Right lobe of liver (tissue), 6 donors: ENCODE measurements around the gene ZSCAN2. TPM values are rescaled to one million over a fixed set of nuclear protein-coding genes. Genes with fewer than 3 reads are reported as not detected.

Experiments
- ATAC-seq, 4 donors: fragments of 200-7000 bp; cut with Tn5 transposase; one replicate each; pipeline ENCODE4 v1.9.1; 2020; ENCODE audit warnings: mild to moderate bottlenecking in 4 of 4, moderate library complexity in 4 of 4
- DNase-seq, 3 donors: peaks; one replicate each; pipeline ENCODE4 v3.0.0-alpha.2; 2020
- H3K27ac ChIP-seq, 3 donors: fragments of 200-600 bp; one replicate each; pipeline ENCODE4 v1.8.0; 2022
- H3K27me3 ChIP-seq, 2 donors: fragments of 200-600 bp; one replicate each; pipeline ENCODE4 v1.8.0; 2022
- H3K36me3 ChIP-seq, 4 donors: fragments of 200-600 bp; sonication (generic) in 1 of 4; one replicate each; pipeline versions ENCODE4 v1.5.1 to v1.8.0; 2017 to 2022; ENCODE audit warnings: control low read depth in 1 of 4
- H3K4me1 ChIP-seq, 4 donors: fragments of 200-600 bp; sonication (generic) in 1 of 4; one replicate each; pipeline versions ENCODE4 v1.5.1 to v1.8.0; 2017 to 2022; ENCODE audit warnings: control low read depth in 1 of 4
- H3K4me3 ChIP-seq, 3 donors: fragments of 200-600 bp; one replicate each; pipeline ENCODE4 v1.8.0; 2022
- H3K9me3 ChIP-seq, 4 donors: fragments of 200-600 bp; sonication (generic) in 1 of 4; one replicate each; pipeline versions ENCODE4 v1.5.1 to v1.8.0; 2017 to 2022; ENCODE audit warnings: control low read depth in 1 of 4
- CTCF ChIP-seq, 4 donors: fragments of 200-600 bp in 3 of 4; fragments of 450-650 bp in 1 of 4; IDR thresholded peaks; one replicate each; pipeline versions ENCODE4 v1.5.1 to v1.8.0; 2016 to 2022; ENCODE audit warnings: antibody characterized with exemption in 4 of 4, mild to moderate bottlenecking in 2 of 4
- POLR2A ChIP-seq: fragments of 450-650 bp; IDR thresholded peaks from one replicate; pipeline ENCODE4 v1.6.1; 2017; ENCODE audit warnings: antibody characterized with exemption, mild to moderate bottlenecking
- WGBS: methylation state at CpG from one replicate; pipeline ENCODE4 v1.1.6; 2018; ENCODE audit warnings: low coverage, low lambda C conversion rate; ENCODE audit not compliant: insufficient coverage; ENCODE audit errors: missing lambda C conversion rate; 5-methylcytosine and 5-hydroxymethylcytosine counted together
- intact Hi-C, 2 donors: fragments of 100-400 bp; cut with DNase I; formaldehyde crosslinking; loops; one replicate each; pipeline versions ENCODE4 v1.11.2 to v1.14.1; 2022
- total RNA-seq, 6 experiments: library from RNA; depleted of rRNA in 2 of 6; stranded (reverse); fragments of >200 nt in 2 of 6; fragmentation: NEBNext Ultra II Directional in 3 of 6; extraction: Animal tissue kit (Norgen Biotek cat#: 25700) in 3 of 6; gene quantifications; one replicate each; pipeline versions ENCODE4 v1.1.0 to v1.2.4, GENCODE V29; 2016 to 2023
- donor health status: DM: no; HTN: yes; CAD: no.
- donor health status: DM: no; HTN: no; CAD: no.
- donor health status: DM: no; HTN: no; CAD: no.
- donor health status: DM: no; HTN: yes; CAD: no.
- donor health status: DM: no; HTN: yes; CAD: no.

ZSCAN2 gene
- total RNA-seq, 6 experiments from 2014 or later, result 4.5 to 8.7 (median 6.8) TPM

GRCh38 chr15:84594617-84595290 is 6.1 kb upstream of the ZSCAN2 start:
- H3K27me3 ChIP-seq, result no peaks in the 10 kb centered on the region
- peak in 2 of 3 donors; percentile 67 to 71 for DNase-seq
- H3K4me1 ChIP-seq, result peaks cover 0 to 5% (median 2%) of the 10 kb centered on the region in 4 donors
- ATAC-seq, result peak; percentile 42 to 69 (median 55)
- peak overlapping the region in 1 of 3 donors; percentile 38 for H3K27ac ChIP-seq
- no peaks in the 10 kb centered on the region for H3K9me3 ChIP-seq
- WGBS, result 41% methylated on average over 2 of the region's 3 CpGs
- intact Hi-C loops, result loop anchor here (5.0 to 10.0 kb wide), 3 partner anchors 48 to 340 kb away; no protein-coding TSS in a partner anchor
- H3K36me3 ChIP-seq, result no peaks in the 10 kb centered on the region
- no peak overlapping the region for H3K4me3 ChIP-seq
- TF ChIP-seq POLR2A, result no peak
- TF ChIP-seq CTCF (IDR thresholded peaks at IDR 0.05), result no peak

GRCh38 chr15:84595660-84596059 is 5.1 kb upstream of the ZSCAN2 start:
- no peak for TF ChIP-seq POLR2A
- no peak for TF ChIP-seq CTCF (IDR thresholded peaks at IDR 0.05)
- no peak overlapping the region for H3K27ac ChIP-seq
- H3K27me3 ChIP-seq, result no peaks in the 10 kb centered on the region
- no peaks in the 10 kb centered on the region for H3K9me3 ChIP-seq
- peaks cover 0 to 7% (median 3%) of the 10 kb centered on the region in 4 donors for H3K4me1 ChIP-seq
- H3K36me3 ChIP-seq, result no peaks in the 10 kb centered on the region
- ATAC-seq, result no peak
- H3K4me3 ChIP-seq, result no peak overlapping the region
- intact Hi-C loops, result loop anchor here (5.0 to 10.0 kb wide), 3 partner anchors 47 to 339 kb away; no protein-coding TSS in a partner anchor
- no CpG with 5 or more reads among the region's 2 CpGs for WGBS
- peak in 1 of 3 donors; percentile 43 for DNase-seq

GRCh38 chr15:84597296-84597695 is 3.5 kb upstream of the ZSCAN2 start:
- DNase-seq, result no peak
- Histone ChIP-seq H3K36me3 (no peaks in the 10 kb centered on the region), H3K4me3 (no peak overlapping the region), H3K27ac (no peak overlapping the region), H3K4me1 (peaks cover 0 to 13% (median 3%) of the 10 kb centered on the region in 4 donors), H3K9me3 (no peaks in the 10 kb centered on the region), H3K27me3 (no peaks in the 10 kb centered on the region)
- TF ChIP-seq POLR2A, result no peak
- no peak for TF ChIP-seq CTCF (IDR thresholded peaks at IDR 0.05)
- 46% methylated on average over 3 of the region's 3 CpGs for WGBS
- no peak for ATAC-seq
- intact Hi-C loops, result loop anchor here (5.0 to 10.0 kb wide), 3 partner anchors 45 to 338 kb away; no protein-coding TSS in a partner anchor

- DNase-seq (peak in 1 of 3 donors; percentile 27), ATAC-seq (no peak)
- peaks cover 0 to 14% (median 3%) of the 10 kb centered on the region in 4 donors for H3K4me1 ChIP-seq
- no peaks in the 10 kb centered on the region for H3K9me3 ChIP-seq
- no peak for TF ChIP-seq POLR2A
- no peak for TF ChIP-seq CTCF (IDR thresholded peaks at IDR 0.05)
- 34% methylated on average over 2 of the region's 2 CpGs for WGBS
- H3K36me3 ChIP-seq, result no peaks in the 10 kb centered on the region
- intact Hi-C loops, result loop anchor here (5.0 to 10.0 kb wide), 3 partner anchors 44 to 337 kb away; no protein-coding TSS in a partner anchor
- H3K4me3 ChIP-seq, result no peak overlapping the region
- H3K27ac ChIP-seq, result peak overlapping the region in 2 of 3 donors; percentile 14 to 29
- H3K27me3 ChIP-seq, result no peaks in the 10 kb centered on the region
These were observed 2.6 kb upstream of the ZSCAN2 start for GRCh38 chr15:84598250-84598649.
